H1 (cell line): ENCODE data around the gene RAB3B. TPM values are rescaled to one million over a fixed set of nuclear protein-coding genes. Genes with fewer than 3 reads are reported as not detected.
"Not testable (repeated sequence)": the region's sequence is repeated elsewhere in the genome, so short reads cannot be mapped to it uniquely, and the experiment has no call there.

ENCODE experiments used
- CTCF ChIA-PET: fragments of 300-600 bp; sonication (Branson Sonifier 250); formaldehyde crosslinking; loops from one replicate; lab custom pipeline; 2021; ENCODE audit not compliant: partially characterized antibody; lab: Charles Lee
- POLR2A ChIA-PET: fragments of 300-600 bp; sonication (Branson Sonifier 250); formaldehyde crosslinking; loops from one replicate; lab custom pipeline; 2021; ENCODE audit warnings: inconsistent platforms; ENCODE audit not compliant: partially characterized antibody; lab: Charles Lee
- DNase-seq, 2 experiments: peaks; one replicate each; pipeline versions ENCODE4 v3.0.0 to v3.0.0-alpha.2; 2010 to 2022; ENCODE audit warnings: low spot score in 2 of 2, low read depth in 1 of 2, mixed read lengths in 1 of 2
- FAIRE-seq: peaks from 2 replicates; lab custom pipeline; 2011; peaks lifted over from hg19 to GRCh38; lab: Jason Lieb, UNC
- H2AFZ ChIP-seq: 2 replicates; pipeline ENCODE4 v1.8.1; 2012; ENCODE audit warnings: low read length, inconsistent platforms
- H2AK5ac ChIP-seq: 2 replicates; pipeline ENCODE4 v1.6.1; 2013; ENCODE audit warnings: low read depth, low read length
- H2BK120ac ChIP-seq: replicated peaks from 2 replicates; pipeline ENCODE3; 2013; ENCODE audit warnings: low read depth, low read length, inconsistent platforms
- H2BK12ac ChIP-seq: 2 replicates; pipeline ENCODE4 v1.6.1; 2013; ENCODE audit warnings: low read depth, low read length
- H2BK15ac ChIP-seq: 2 replicates; pipeline ENCODE4 v1.6.1; 2013; ENCODE audit warnings: low read length
- H2BK20ac ChIP-seq: 2 replicates; pipeline ENCODE4 v1.6.1; 2013; ENCODE audit warnings: low read length
- H2BK5ac ChIP-seq: 2 replicates; pipeline ENCODE4 v1.6.1; 2013; ENCODE audit warnings: low read depth, low read length
- H3K14ac ChIP-seq: 2 replicates; pipeline ENCODE4 v1.6.1; 2013; ENCODE audit warnings: inconsistent platforms; ENCODE audit not compliant: insufficient read length
- H3K18ac ChIP-seq: 2 replicates; pipeline ENCODE4 v1.6.1; 2013; ENCODE audit warnings: low read length; ENCODE audit errors: extremely low read depth
- H3K23ac ChIP-seq: 2 replicates; pipeline ENCODE4 v1.6.1; 2013; ENCODE audit warnings: inconsistent platforms; ENCODE audit not compliant: insufficient read length
- H3K23me2 ChIP-seq: 2 replicates; pipeline ENCODE4 v1.6.1; 2013; ENCODE audit warnings: low read depth, low read length
- H3K27ac ChIP-seq: 2 replicates; pipeline ENCODE4 v1.6.1; 2011; ENCODE audit warnings: low read depth, low read length, inconsistent platforms
- H3K27me3 ChIP-seq, 4 experiments: replicated peaks in 1 of 4; 1 replicate in 1 of 4; 2 replicates in 3 of 4; pipeline versions ENCODE4 v1.6.1 to v1.8.1; 2011 to 2013; ENCODE audit warnings: low read length in 3 of 4, mild to moderate bottlenecking in 3 of 4, inconsistent platforms in 2 of 4, mixed read lengths in 2 of 4, moderate library complexity in 1 of 4; ENCODE audit not compliant: control insufficient read depth in 3 of 4, insufficient read depth in 3 of 4; ENCODE audit errors: extremely low read depth in 1 of 4
- H3K36me3 ChIP-seq, 4 experiments: 2 replicates each; pipeline versions ENCODE4 v1.6.1 to v1.8.1; 2011 to 2013; ENCODE audit warnings: mild to moderate bottlenecking in 4 of 4, low read length in 3 of 4, moderate library complexity in 2 of 4, control low read depth in 1 of 4, inconsistent platforms in 1 of 4; ENCODE audit not compliant: insufficient read depth in 4 of 4, control insufficient read depth in 2 of 4
- H3K4ac ChIP-seq: replicated peaks from 2 replicates; pipeline ENCODE3; 2013; ENCODE audit warnings: low read length, low read depth, mixed read lengths, inconsistent platforms; ENCODE audit not compliant: insufficient read length
- H3K4me1 ChIP-seq, 4 experiments: replicated peaks in 1 of 4; 1 replicate in 1 of 4; 2 replicates in 3 of 4; pipeline versions ENCODE4 v1.6.1 to v1.8.1; 2011 to 2013; ENCODE audit warnings: low read length in 3 of 4, inconsistent platforms in 2 of 4, mixed read lengths in 1 of 4; ENCODE audit not compliant: insufficient read depth in 4 of 4, control insufficient read depth in 3 of 4
- H3K4me2 ChIP-seq, 2 experiments: 2 replicates each; pipeline versions ENCODE4 v1.6.1 to v1.8.1; 2011 to 2013; ENCODE audit warnings: low read depth in 2 of 2, low read length in 2 of 2, control low read depth in 1 of 2, inconsistent platforms in 1 of 2, mild to moderate bottlenecking in 1 of 2; ENCODE audit not compliant: insufficient read depth in 1 of 2
- H3K4me3 ChIP-seq, 4 experiments: fragments of 200-600, 300-600 bp in 1 of 4; sonication (generic), shearing (Covaris generic), sonication (Bioruptor Twin) in 1 of 4; 2 replicates each; pipeline versions ENCODE4 v1.5.1 to v1.8.1; 2011 to 2016; ENCODE audit warnings: low read length in 4 of 4, low read depth in 3 of 4, control low read depth in 2 of 4, inconsistent platforms in 2 of 4, mild to moderate bottlenecking in 2 of 4, mixed read lengths in 1 of 4, moderate library complexity in 1 of 4; ENCODE audit not compliant: insufficient read depth in 2 of 4; ENCODE audit errors: extremely low read depth in 1 of 4
- H3K56ac ChIP-seq: replicated peaks from 2 replicates; pipeline ENCODE3; 2013; ENCODE audit warnings: low read depth, mild to moderate bottlenecking, mixed read lengths, low read length, inconsistent platforms; ENCODE audit not compliant: insufficient read length
- H3K79me1 ChIP-seq: 2 replicates; pipeline ENCODE4 v1.6.1; 2013; ENCODE audit warnings: low read depth, low read length, control low read depth
- H3K79me2 ChIP-seq, 2 experiments: 2 replicates each; pipeline versions ENCODE4 v1.6.1 to v1.8.1; 2012 to 2013; ENCODE audit warnings: low read length in 2 of 2, mild to moderate bottlenecking in 2 of 2, inconsistent platforms in 1 of 2; ENCODE audit not compliant: insufficient read depth in 2 of 2, control insufficient read depth in 1 of 2
- H3K9ac ChIP-seq, 4 experiments: replicated peaks in 1 of 4; 1 replicate in 1 of 4; 2 replicates in 3 of 4; pipeline versions ENCODE4 v1.6.1 to v1.8.1; 2011 to 2013; ENCODE audit warnings: low read depth in 3 of 4, low read length in 3 of 4, control low read depth in 2 of 4, mild to moderate bottlenecking in 2 of 4, moderate library complexity in 2 of 4, inconsistent platforms in 1 of 4; ENCODE audit errors: extremely low read depth in 1 of 4
- H3K9me3 ChIP-seq, 2 experiments: 2 replicates each; pipeline versions ENCODE4 v1.6.1 to v1.8.1; 2012 to 2013; ENCODE audit warnings: mild to moderate bottlenecking in 2 of 2, moderate library complexity in 2 of 2, control low read depth in 1 of 2, inconsistent platforms in 1 of 2, low read depth in 1 of 2, low read length in 1 of 2, mixed read lengths in 1 of 2; ENCODE audit not compliant: insufficient read depth in 2 of 2
- H4K20me1 ChIP-seq, 2 experiments: replicated peaks in 1 of 2; 2 replicates each; pipeline versions ENCODE3 to v1.8.1; 2011 to 2013; ENCODE audit warnings: inconsistent platforms in 2 of 2, low read length in 2 of 2, mild to moderate bottlenecking in 1 of 2; ENCODE audit not compliant: insufficient read depth in 2 of 2, control insufficient read depth in 1 of 2
- H4K5ac ChIP-seq: 2 replicates; pipeline ENCODE4 v1.6.1; 2013; ENCODE audit warnings: low read length, low read depth, mixed read lengths, inconsistent platforms; ENCODE audit not compliant: insufficient read length
- H4K8ac ChIP-seq: 2 replicates; pipeline ENCODE4 v1.8.0; 2013; ENCODE audit warnings: mild to moderate bottlenecking, moderate library complexity, low read length, inconsistent platforms; ENCODE audit not compliant: insufficient read depth; ENCODE audit errors: extremely low read depth
- H4K91ac ChIP-seq: replicated peaks from 2 replicates; pipeline ENCODE3; 2013; ENCODE audit warnings: low read length, mixed read lengths, inconsistent platforms; ENCODE audit not compliant: insufficient read length
- WGBS, 2 experiments: shearing (Covaris generic) in 1 of 2; methylation state at CpG; one replicate each; pipeline versions ENCODE4 v1.1.6 to v1.1.7; 2013 to 2015; ENCODE audit warnings: low lambda C conversion rate in 2 of 2, mixed read lengths in 2 of 2, inconsistent platforms in 1 of 2, low coverage in 1 of 2, missing lambda C conversion rate in 1 of 2; ENCODE audit not compliant: insufficient replicate concordance in 2 of 2, insufficient coverage in 1 of 2, insufficient read length in 1 of 2; ENCODE audit errors: extremely low coverage in 1 of 2, missing lambda C conversion rate in 1 of 2; 5-methylcytosine and 5-hydroxymethylcytosine counted together
- polyA plus RNA-seq, 7 experiments: library from polyadenylated mRNA; depleted of rRNA in 3 of 7; stranded (reverse) in 5 of 7; unstranded in 2 of 7; fragments of >200 nt in 5 of 7; fragments of 200-250 nt in 2 of 7; gene quantifications; 1 replicate in 5 of 7; 2 replicates in 1 of 7; 4 replicates in 1 of 7; pipeline versions ENCODE4 v1.2.1 to v1.2.3, GENCODE V29; 2011 to 2013; ENCODE audit warnings: missing spikeins in 2 of 7, mixed read lengths in 2 of 7
- total RNA-seq: library from RNA; stranded (reverse); fragmentation: NEBNext Ultra II Directional; extraction: Animal tissue kit (Norgen Biotek cat#: 25700); gene quantifications from 2 replicates; pipeline ENCODE4 v1.2.1, GENCODE V29; 2021

RAB3B gene
- total and polyA plus RNA-seq, 2 of the 8 experiments (the other 6 are each of a cell fraction or from before 2014, with no cell fraction given) = 12.5 to 36.8 TPM

DNA sequence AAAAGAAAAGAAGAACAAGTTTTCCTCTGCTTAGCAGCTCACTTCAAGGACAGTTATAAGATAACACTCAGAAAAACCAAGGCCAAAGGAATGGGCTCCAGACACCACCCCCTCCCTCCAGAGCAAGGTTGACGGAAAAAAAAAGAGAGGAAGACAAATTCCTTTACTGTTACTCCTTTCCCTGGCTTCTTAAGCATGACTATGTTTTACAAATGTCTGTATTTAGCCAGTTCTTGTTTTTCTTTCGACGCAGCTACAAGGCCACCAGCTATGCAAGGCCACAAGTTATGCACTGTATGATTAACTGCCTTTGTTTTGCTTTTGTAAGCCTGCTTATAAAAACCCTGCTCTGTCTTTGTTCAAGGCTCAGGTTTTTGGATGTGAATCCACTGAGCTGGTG is 15.0 kb upstream of the RAB3B start:
- H4K8ac ChIP-seq, H3K14ac ChIP-seq, H3K4me3 ChIP-seq, H4K20me1 ChIP-seq, H3K23me2 ChIP-seq, H3K4ac ChIP-seq, H3K79me2 ChIP-seq, H2AK5ac ChIP-seq, H3K9me3 ChIP-seq, H3K79me1 ChIP-seq, H3K23ac ChIP-seq, H2BK15ac ChIP-seq, H3K9ac ChIP-seq, FAIRE-seq, DNase-seq, H4K91ac ChIP-seq, H2BK120ac ChIP-seq, H3K36me3 ChIP-seq, H3K56ac ChIP-seq, H3K27me3 ChIP-seq: not testable (repeated sequence)
- H3K18ac ChIP-seq = peak overlapping the region; percentile 88; the same call in 1 of the 2 replicates
- H3K4me1 ChIP-seq = peaks cover 5 to 14% (median 12%) of the 10 kb centered on the region in 4 experiments; a peak in 6 of 7 replicates
- WGBS, 2 experiments = 57% methylated on average over 3 of the region's 3 CpGs; no CpG with 5 or more reads in 1 of the 2 experiments
- H2BK20ac ChIP-seq = peak overlapping the region; percentile 2; the same call in 1 of the 2 replicates
- ChIA-PET POLR2A (interaction anchor here (0.7 to 1.1 kb wide), 2 partner anchors 9 to 10 kb away, joined by 3 to 4 read pairs; no protein-coding TSS in a partner anchor), CTCF (interaction anchor here (0.6 to 1.7 kb wide), 4 partner anchors 39 to 225 kb away, joined by 3 to 6 read pairs (median 3); no protein-coding TSS in a partner anchor)
- peak overlapping the region; percentile 3; the same call in 1 of the 2 replicates for H2AFZ ChIP-seq
- H4K5ac ChIP-seq = peak overlapping the region; percentile 43
- peak overlapping the region; percentile 81 for H3K27ac ChIP-seq
- peak overlapping the region; percentile 38 to 58; a peak in 2 of 4 replicates for H3K4me2 ChIP-seq
- peak overlapping the region; percentile 97; the same call in 1 of the 2 replicates for H2BK12ac ChIP-seq
- H2BK5ac ChIP-seq = peak overlapping the region; percentile 62; the same call in 1 of the 2 replicates
